Measurements from ENCODE around the gene SAXO2. TPM values are rescaled to one million over a fixed set of nuclear protein-coding genes. Genes with fewer than 3 reads are reported as not detected.
"Not testable (repeated sequence)": the region's sequence is repeated elsewhere in the genome, so short reads cannot be mapped to it uniquely, and the experiment has no call there.

SAXO2 gene
- total and polyA plus RNA-seq, 2 experiments from 2014 or later: 0.73 to 10.1 TPM

DNA sequence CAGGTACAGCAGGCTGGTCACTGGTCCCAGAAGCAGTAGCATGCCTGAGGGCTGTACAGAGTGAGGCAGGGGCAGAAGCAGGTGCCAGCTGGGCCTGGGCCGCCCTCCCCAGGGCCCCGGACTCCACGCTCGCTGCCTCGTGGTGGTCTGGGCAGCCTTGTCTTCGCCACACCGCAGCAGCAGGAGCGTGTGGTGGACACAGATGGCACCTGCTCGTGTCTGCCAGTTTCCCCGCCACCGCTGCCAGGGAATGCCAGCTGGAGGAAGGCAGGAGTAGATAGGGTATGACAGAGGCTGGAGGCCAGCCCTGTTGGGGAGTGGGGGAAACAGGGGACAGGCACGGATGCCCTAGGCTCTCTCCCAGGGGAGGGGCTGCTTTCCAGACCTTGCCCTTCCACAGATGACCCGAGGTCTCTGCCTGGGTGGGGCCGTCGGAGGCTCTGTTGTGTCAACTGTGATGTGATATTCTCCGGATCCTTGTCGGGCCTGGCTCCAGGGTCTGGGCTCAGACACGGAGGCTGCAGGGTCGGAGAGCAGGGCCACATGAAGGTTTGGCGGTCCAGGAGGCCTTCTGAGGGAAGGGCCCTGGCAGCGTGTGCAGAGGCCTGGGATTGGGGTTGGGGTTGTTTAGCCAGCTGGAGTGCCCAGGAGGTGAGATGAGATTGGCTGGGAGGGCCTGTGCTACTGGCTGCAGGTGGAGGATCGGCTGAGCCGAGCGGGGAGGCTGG, 53.1 kb downstream of the SAXO2 start (continued):
- TF ChIP-seq, protein P1, sequence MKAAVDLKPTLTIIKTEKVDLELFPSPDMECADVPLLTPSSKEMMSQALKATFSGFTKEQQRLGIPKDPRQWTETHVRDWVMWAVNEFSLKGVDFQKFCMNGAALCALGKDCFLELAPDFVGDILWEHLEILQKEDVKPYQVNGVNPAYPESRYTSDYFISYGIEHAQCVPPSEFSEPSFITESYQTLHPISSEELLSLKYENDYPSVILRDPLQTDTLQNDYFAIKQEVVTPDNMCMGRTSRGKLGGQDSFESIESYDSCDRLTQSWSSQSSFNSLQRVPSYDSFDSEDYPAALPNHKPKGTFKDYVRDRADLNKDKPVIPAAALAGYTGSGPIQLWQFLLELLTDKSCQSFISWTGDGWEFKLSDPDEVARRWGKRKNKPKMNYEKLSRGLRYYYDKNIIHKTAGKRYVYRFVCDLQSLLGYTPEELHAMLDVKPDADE (IDR thresholded peaks at IDR 0.05): no peak
- TF ChIP-seq REST (IDR thresholded peaks at IDR 0.05; ENCODE audit: unreplicated experiment) (no peak), JUNB (IDR thresholded peaks at IDR 0.05; ENCODE audit: unreplicated experiment) (no peak), CTCF (conservative IDR thresholded peaks at IDR 0.05; ENCODE audit: low read depth in 2 of 2) (no peak), CREB1 (CRISPR knock-in tag; IDR thresholded peaks at IDR 0.05; ENCODE audit: low read depth) (no peak), EZH2phosphoT487 (IDR thresholded peaks at IDR 0.05; ENCODE audit: unreplicated experiment) (no peak), NANOG (IDR thresholded peaks at IDR 0.05; ENCODE audit: borderline replicate concordance) (no peak)

GRCh38 chr15:82316247-82317090, 53.9 kb downstream of the SAXO2 start:
- not testable (repeated sequence) for H2AFZ ChIP-seq; H3K79me2 ChIP-seq (replicated peaks; ENCODE audit: insufficient read depth); H3K4me1 Mint-ChIP-seq; H4K20me1 ChIP-seq (replicated peaks; ENCODE audit: insufficient read depth); H3K4me1 ChIP-seq (ENCODE audit: insufficient read depth); H3K27ac ChIP-seq (ENCODE audit: low read depth); H3K9me3 Mint-ChIP-seq; ATAC-seq; H3K4me3 Mint-ChIP-seq; H3F3A ChIP-seq (replicated peaks; ENCODE audit: low read depth); H3K27ac Mint-ChIP-seq; DNase-seq (ENCODE audit: low spot score); H3K4me2 ChIP-seq; H3K36me3 ChIP-seq (ENCODE audit: insufficient read depth); H3K9me2 ChIP-seq (ENCODE audit: insufficient read depth); H3K27me3 ChIP-seq (ENCODE audit: insufficient read depth); H3K36me3 Mint-ChIP-seq (ENCODE audit: low read depth); H3K27me3 Mint-ChIP-seq (ENCODE audit: insufficient read depth, low read depth, poor library complexity); H3K4me3 ChIP-seq

Measured in GM23338 (cell line).